Measurements from ENCODE around the gene EIF4E3. TPM values are rescaled to one million over a fixed set of nuclear protein-coding genes. Genes with fewer than 3 reads are reported as not detected.

Gene EIF4E3
- total RNA-seq, 2 experiments from 2014 or later = 63.6 to 64.6 TPM

DNA sequence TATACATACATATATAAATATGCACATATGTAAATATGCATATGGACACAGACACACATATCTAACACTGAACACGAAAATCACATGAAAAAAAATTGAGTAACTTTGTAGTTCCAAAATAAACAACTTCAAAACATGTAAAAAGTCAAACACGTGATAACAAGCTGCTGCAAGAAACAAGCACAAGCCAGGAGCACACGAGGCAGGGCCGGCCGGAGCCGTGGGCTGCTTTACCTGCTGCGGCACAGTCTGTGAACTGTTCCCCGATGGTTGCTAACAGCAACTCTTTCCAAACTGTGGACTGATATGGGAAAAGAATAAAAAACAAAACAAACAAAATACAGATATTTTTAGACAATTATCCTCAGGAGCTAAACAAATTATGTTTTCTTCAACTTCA, 31.6 kb downstream of the EIF4E3 start:
- peaks cover 7% of the 10 kb centered on the region for H3K4me1 Mint-ChIP-seq
- H3K36me3 Mint-ChIP-seq = peaks cover 33% of the 10 kb centered on the region
- ATAC-seq (ENCODE audit: low read depth) (no peak), DNase-seq (no peak)
- H3K27ac Mint-ChIP-seq = no peak overlapping the region
- no peaks in the 10 kb centered on the region for H3K27me3 Mint-ChIP-seq
- POLR2A ChIA-PET = no interaction called here
- H3K4me3 Mint-ChIP-seq = no peak overlapping the region
- H3K9me3 Mint-ChIP-seq = no peaks in the 10 kb centered on the region

GRCh38 chr3:71692139-71692538, 33.1 kb downstream of the EIF4E3 start:
- POLR2A ChIA-PET = no interaction called here
- ATAC-seq (ENCODE audit: low read depth) (no peak), DNase-seq (no peak)
- H3K9me3 Mint-ChIP-seq = no peaks in the 10 kb centered on the region
- peaks cover 6% of the 10 kb centered on the region for H3K4me1 Mint-ChIP-seq
- no peak overlapping the region for H3K4me3 Mint-ChIP-seq
- peaks cover 33% of the 10 kb centered on the region for H3K36me3 Mint-ChIP-seq
- no peaks in the 10 kb centered on the region for H3K27me3 Mint-ChIP-seq
- H3K27ac Mint-ChIP-seq = no peak overlapping the region

GRCh38 chr3:71690341-71690841, 34.8 kb downstream of the EIF4E3 start:
- H3K27ac Mint-ChIP-seq = no peak overlapping the region
- peaks cover 37% of the 10 kb centered on the region for H3K36me3 Mint-ChIP-seq
- DNase-seq = no peak
- H3K4me3 Mint-ChIP-seq = no peak overlapping the region
- POLR2A ChIA-PET = no interaction called here
- peaks cover 2% of the 10 kb centered on the region for H3K9me3 Mint-ChIP-seq
- no peak for ATAC-seq (ENCODE audit: low read depth)
- H3K27me3 Mint-ChIP-seq = no peaks in the 10 kb centered on the region
- peaks cover 4% of the 10 kb centered on the region for H3K4me1 Mint-ChIP-seq

GRCh38 chr3:71689291-71689690, 35.9 kb downstream of the EIF4E3 start:
- H3K4me1 Mint-ChIP-seq = peaks cover 6% of the 10 kb centered on the region
- ATAC-seq (ENCODE audit: low read depth) = no peak
- H3K27me3 Mint-ChIP-seq = no peaks in the 10 kb centered on the region
- H3K36me3 Mint-ChIP-seq = peaks cover 38% of the 10 kb centered on the region
- H3K27ac Mint-ChIP-seq = no peak overlapping the region
- no peak for DNase-seq
- POLR2A ChIA-PET = no interaction called here
- H3K4me3 Mint-ChIP-seq = no peak overlapping the region
- peaks cover 2% of the 10 kb centered on the region for H3K9me3 Mint-ChIP-seq

DNA sequence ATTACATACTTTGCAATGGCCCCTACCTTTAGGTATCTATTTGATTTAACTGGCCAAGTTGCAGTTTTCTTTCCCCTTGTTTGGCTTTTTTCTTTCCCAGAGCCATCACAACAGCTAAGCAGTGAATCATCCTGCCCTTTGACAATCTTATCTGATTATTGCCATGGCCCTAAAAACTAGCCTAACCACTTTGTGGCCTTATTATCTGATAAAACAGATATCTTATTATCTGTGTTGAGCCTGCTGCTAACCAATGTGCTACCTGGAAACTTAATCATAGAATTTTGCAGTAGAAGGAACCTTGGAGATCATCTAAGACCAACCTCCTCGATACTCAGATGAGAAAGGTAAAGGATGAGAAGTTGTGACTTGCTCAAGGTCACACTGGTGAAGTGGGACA, 37.1 kb downstream of the EIF4E3 start:
- H3K9me3 Mint-ChIP-seq = peaks cover 2% of the 10 kb centered on the region
- H3K27ac Mint-ChIP-seq = no peak overlapping the region
- no peak overlapping the region for H3K4me3 Mint-ChIP-seq
- POLR2A ChIA-PET = interaction anchor here (0.6 kb wide), 1 partner anchor 819 kb away, joined by 5 read pairs; no protein-coding TSS in a partner anchor
- H3K27me3 Mint-ChIP-seq = no peaks in the 10 kb centered on the region
- ATAC-seq (ENCODE audit: low read depth) (no peak), DNase-seq (no peak)
- peaks cover 6% of the 10 kb centered on the region for H3K4me1 Mint-ChIP-seq
- H3K36me3 Mint-ChIP-seq = peaks cover 42% of the 10 kb centered on the region

DNA sequence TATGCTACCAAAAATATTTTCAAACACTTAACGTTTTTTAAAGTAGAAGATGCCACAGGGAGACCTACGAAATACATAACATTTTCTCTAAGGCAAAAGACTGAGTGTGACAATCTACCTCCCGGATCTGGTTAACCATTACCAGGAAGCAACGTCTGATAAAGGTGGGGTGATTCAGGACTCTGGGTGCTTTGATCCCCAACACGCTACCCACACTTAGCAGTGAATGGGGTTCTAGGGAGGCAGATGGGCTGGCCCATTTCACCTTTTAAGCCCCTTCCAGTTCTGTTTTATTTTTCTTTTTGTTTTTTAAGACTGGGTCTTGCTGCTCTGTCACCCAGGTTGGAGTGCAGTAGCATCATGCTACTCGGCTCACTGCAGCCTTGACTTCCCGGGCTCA, 39.5 kb downstream of the EIF4E3 start:
- ATAC-seq (ENCODE audit: low read depth) = peak; percentile 68
- peak overlapping the region; percentile 25 for H3K27ac Mint-ChIP-seq
- peaks cover 14% of the 10 kb centered on the region for H3K4me1 Mint-ChIP-seq
- POLR2A ChIA-PET = no interaction called here
- H3K4me3 Mint-ChIP-seq = no peak overlapping the region
- DNase-seq = no peak
- peaks cover 41% of the 10 kb centered on the region for H3K36me3 Mint-ChIP-seq
- H3K27me3 Mint-ChIP-seq = no peaks in the 10 kb centered on the region
- H3K9me3 Mint-ChIP-seq = peaks cover 2% of the 10 kb centered on the region

- H3K4me1 Mint-ChIP-seq = peaks cover 14% of the 10 kb centered on the region
- no peak overlapping the region for H3K27ac Mint-ChIP-seq
- peaks cover 40% of the 10 kb centered on the region for H3K36me3 Mint-ChIP-seq
- no peak overlapping the region for H3K4me3 Mint-ChIP-seq
- peaks cover 2% of the 10 kb centered on the region for H3K9me3 Mint-ChIP-seq
- ATAC-seq (ENCODE audit: low read depth) (no peak), DNase-seq (no peak)
- POLR2A ChIA-PET = no interaction called here
- H3K27me3 Mint-ChIP-seq = no peaks in the 10 kb centered on the region
These were observed 40.3 kb downstream of the EIF4E3 start for GRCh38 chr3:71684757-71685386.

DNA sequence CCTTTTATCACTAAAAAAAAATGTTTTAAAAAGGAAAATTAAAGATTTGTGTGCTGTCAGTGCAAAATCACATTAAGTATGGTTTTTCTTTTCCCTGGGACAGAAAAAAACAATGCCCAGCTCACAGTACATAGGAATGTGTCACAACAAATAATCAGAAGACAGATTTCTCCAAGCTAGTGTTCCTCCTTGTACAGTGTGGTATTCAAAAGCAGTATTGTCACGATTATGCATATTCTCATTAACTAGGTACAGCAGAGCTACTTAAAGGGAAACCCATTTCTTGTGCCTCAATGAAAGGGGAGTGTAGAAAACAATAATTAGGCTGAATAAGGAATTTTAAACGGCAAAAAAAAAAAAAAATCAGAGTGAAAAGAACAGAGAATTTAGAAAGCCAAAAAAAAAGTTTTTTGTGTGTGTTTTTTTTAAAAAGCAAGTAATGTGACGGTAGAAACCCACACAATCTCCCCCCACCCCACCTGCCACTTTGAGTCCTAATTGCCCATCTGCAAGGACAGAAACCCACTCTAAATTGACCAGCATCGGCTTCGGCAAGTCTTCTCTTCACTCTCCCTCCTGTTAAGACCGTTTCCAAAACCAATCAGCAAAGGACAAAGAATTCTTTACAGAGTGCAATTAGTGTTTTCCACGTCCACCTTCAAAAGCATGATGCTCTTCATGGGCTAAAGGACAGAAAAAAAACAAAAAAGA, 41.0 kb downstream of the EIF4E3 start:
- H3K4me3 Mint-ChIP-seq = no peak overlapping the region
- peaks cover 14% of the 10 kb centered on the region for H3K4me1 Mint-ChIP-seq
- POLR2A ChIA-PET = no interaction called here
- no peaks in the 10 kb centered on the region for H3K27me3 Mint-ChIP-seq
- no peak overlapping the region for H3K27ac Mint-ChIP-seq
- H3K9me3 Mint-ChIP-seq = peaks cover 2% of the 10 kb centered on the region
- no peak for ATAC-seq (ENCODE audit: low read depth)
- DNase-seq = no peak
- peaks cover 38% of the 10 kb centered on the region for H3K36me3 Mint-ChIP-seq

- H3K27ac Mint-ChIP-seq = no peak overlapping the region
- H3K4me3 Mint-ChIP-seq = no peak overlapping the region
- no peaks in the 10 kb centered on the region for H3K27me3 Mint-ChIP-seq
- DNase-seq = no peak
- H3K4me1 Mint-ChIP-seq = peaks cover 11% of the 10 kb centered on the region
- peak; percentile 75 for ATAC-seq (ENCODE audit: low read depth)
- H3K36me3 Mint-ChIP-seq = peaks cover 16% of the 10 kb centered on the region
- H3K9me3 Mint-ChIP-seq = no peaks in the 10 kb centered on the region
- POLR2A ChIA-PET = interaction anchor here (1.4 kb wide), 1 partner anchor 43 kb away, joined by 3 read pairs; no protein-coding TSS in a partner anchor
These were observed 44.0 kb downstream of the EIF4E3 start for GRCh38 chr3:71681224-71681668.

DNA sequence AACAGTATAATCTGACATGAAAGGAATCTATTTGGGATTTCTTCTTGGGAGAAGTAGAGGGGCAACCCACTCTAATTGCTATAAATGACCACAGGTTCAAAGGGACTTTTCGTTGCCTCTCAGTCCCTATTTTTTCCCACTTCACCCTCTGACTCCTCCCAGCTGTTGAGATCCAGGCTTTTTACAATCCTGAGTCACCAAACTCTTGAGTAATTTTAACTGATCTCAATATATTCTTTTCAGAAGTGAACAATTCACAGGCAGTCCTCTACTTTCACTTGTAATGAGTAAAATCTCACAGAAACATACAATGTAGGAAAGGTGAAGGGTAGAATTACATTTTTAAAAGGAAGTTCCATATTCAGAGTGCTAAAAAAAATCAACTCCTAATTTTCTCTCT, 44.6 kb downstream of the EIF4E3 start:
- peaks cover 19% of the 10 kb centered on the region for H3K36me3 Mint-ChIP-seq
- ATAC-seq (ENCODE audit: low read depth) = no peak
- H3K27me3 Mint-ChIP-seq = no peaks in the 10 kb centered on the region
- no peak for DNase-seq
- POLR2A ChIA-PET = interaction anchor here (1.4 kb wide), 1 partner anchor 44 kb away, joined by 3 read pairs; no protein-coding TSS in a partner anchor
- peaks cover 11% of the 10 kb centered on the region for H3K4me1 Mint-ChIP-seq
- no peak overlapping the region for H3K4me3 Mint-ChIP-seq
- no peak overlapping the region for H3K27ac Mint-ChIP-seq
- no peaks in the 10 kb centered on the region for H3K9me3 Mint-ChIP-seq

DNA sequence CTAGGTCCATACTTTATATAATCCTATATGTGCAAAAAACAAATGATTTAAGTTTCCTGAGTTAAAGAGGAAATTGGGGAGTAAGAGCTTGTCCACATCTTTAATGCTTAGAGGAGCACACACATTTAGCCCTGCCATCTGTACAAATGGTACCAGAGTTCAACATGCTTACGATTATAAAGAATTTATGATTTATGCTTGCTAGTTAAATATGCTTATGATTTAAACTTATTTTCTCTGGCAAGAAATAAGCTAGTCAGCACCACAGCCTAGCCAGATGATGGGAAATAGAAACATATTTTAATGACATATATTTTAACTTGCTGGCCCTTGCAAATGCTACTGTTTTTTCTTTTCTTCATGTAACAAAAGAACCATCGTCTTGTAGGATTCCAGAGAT, 48.3 kb downstream of the EIF4E3 start:
- H3K36me3 Mint-ChIP-seq = peaks cover 18% of the 10 kb centered on the region
- H3K4me1 Mint-ChIP-seq = peaks cover 8% of the 10 kb centered on the region
- ATAC-seq (ENCODE audit: low read depth) (no peak), DNase-seq (no peak)
- H3K9me3 Mint-ChIP-seq = no peaks in the 10 kb centered on the region
- no peaks in the 10 kb centered on the region for H3K27me3 Mint-ChIP-seq
- H3K4me3 Mint-ChIP-seq = no peak overlapping the region
- POLR2A ChIA-PET = no interaction called here
- H3K27ac Mint-ChIP-seq = no peak overlapping the region

- POLR2A ChIA-PET = no interaction called here
- Mint-ChIP-seq H3K36me3 (peaks cover 12% of the 10 kb centered on the region), H3K4me1 (no peaks in the 10 kb centered on the region), H3K9me3 (no peaks in the 10 kb centered on the region), H3K4me3 (no peak overlapping the region), H3K27ac (no peak overlapping the region), H3K27me3 (no peaks in the 10 kb centered on the region)
- ATAC-seq (ENCODE audit: low read depth) = no peak
- DNase-seq = no peak
These were observed 51.7 kb downstream of the EIF4E3 start for GRCh38 chr3:71673486-71673885.

- Mint-ChIP-seq H3K36me3 (peaks cover 11% of the 10 kb centered on the region), H3K27me3 (no peaks in the 10 kb centered on the region), H3K4me1 (no peaks in the 10 kb centered on the region), H3K4me3 (no peak overlapping the region), H3K9me3 (no peaks in the 10 kb centered on the region), H3K27ac (no peak overlapping the region)
- DNase-seq (no peak), ATAC-seq (ENCODE audit: low read depth) (no peak)
- POLR2A ChIA-PET = no interaction called here
These were observed 52.4 kb downstream of the EIF4E3 start for GRCh38 chr3:71672807-71673206.

DNA sequence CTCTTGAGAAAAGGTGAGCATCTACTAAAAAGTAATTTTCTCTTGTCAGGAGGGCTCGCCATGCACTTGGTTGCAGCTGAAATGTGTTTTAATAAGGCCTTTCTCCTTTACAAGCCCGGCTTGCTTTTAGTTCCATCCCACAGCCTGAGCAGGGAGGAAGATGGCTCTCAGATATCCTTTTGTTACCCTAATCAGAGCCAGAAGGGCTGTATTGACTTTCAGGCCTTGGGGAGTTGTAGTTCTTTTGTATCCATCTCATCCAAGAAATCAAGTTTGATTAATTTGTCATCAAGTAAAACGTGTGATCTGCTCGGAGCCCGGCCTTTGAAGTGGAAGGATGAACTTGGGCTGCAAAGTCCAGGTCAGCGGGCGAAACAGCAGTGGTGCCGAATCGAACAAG, 52.9 kb downstream of the EIF4E3 start:
- ATAC-seq (ENCODE audit: low read depth) (no peak), DNase-seq (no peak)
- no peaks in the 10 kb centered on the region for H3K27me3 Mint-ChIP-seq
- H3K4me1 Mint-ChIP-seq = no peaks in the 10 kb centered on the region
- H3K36me3 Mint-ChIP-seq = peaks cover 11% of the 10 kb centered on the region
- POLR2A ChIA-PET = no interaction called here
- H3K4me3 Mint-ChIP-seq = no peak overlapping the region
- H3K27ac Mint-ChIP-seq = no peak overlapping the region
- no peaks in the 10 kb centered on the region for H3K9me3 Mint-ChIP-seq

Measured in activated naive CD8-positive, alpha-beta T cell treated with anti-CD3 and anti-CD28 coated beads, Interleukin-2, amount 10 ng/mL, durations not matched to agents 7 days and 5 days (primary cell).